Testis (tissue), 2 donors: ENCODE results near the gene FGF12.

Experiments used
- POLR2A ChIP-seq: fragments of 450-650 bp; IDR thresholded peaks from one replicate; pipeline ENCODE4 v1.6.1; 2017; ENCODE audit warnings: antibody characterized with exemption, mild to moderate bottlenecking, moderate library complexity
- TF ChIP-seq, protein P1 (sequence below), 3 experiments: fragments of 450-650 bp in 2 of 3; fragments of 200-600 bp in 1 of 3; sonication (generic) in 1 of 3; IDR thresholded peaks; one replicate each; pipeline ENCODE4 v1.5.1; 2016 to 2019; ENCODE audit warnings: antibody characterized with exemption in 3 of 3, mild to moderate bottlenecking in 2 of 3, moderate library complexity in 1 of 3

DNA sequence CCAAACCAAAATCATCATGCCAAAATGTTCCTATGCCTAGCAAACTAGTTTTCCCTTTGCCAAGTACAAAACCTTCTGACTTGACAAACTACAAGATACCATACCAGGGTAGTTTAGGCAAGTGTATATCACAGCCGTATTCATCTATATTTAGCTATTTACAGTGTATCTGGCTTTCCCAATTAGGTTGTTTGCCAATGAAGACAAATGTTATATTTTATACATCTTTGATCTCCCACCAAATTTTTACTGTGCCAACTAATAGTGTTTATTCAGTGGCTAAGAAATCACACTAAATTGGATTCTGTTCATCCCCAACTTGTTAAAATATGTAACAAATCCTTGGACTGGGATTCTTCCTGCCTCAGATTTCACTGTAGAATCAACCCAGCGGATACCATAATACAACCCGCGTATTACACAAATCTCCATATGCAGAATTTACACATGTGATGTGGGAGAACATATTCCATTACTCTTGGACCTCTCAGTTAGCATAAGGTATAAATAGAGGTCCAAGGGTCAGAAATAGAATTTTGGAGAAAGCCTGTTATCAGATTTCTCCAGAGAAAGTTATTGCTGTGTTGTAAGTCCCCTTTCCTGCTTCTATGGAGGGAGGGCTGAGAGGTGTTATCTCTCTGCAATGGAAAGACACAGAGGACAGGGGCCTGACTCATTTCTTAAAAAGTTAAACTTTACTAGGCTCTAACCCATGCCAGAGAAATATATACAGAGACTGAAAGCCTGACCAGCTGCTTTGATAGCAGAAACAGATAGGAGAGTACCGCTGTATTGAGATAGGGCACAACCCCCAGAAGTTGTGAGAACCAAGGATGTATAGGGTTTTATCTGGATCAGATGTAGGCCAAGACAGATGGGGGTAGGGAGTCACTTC, 467.0 kb downstream of the FGF12 start:
- TF ChIP-seq, protein P1, sequence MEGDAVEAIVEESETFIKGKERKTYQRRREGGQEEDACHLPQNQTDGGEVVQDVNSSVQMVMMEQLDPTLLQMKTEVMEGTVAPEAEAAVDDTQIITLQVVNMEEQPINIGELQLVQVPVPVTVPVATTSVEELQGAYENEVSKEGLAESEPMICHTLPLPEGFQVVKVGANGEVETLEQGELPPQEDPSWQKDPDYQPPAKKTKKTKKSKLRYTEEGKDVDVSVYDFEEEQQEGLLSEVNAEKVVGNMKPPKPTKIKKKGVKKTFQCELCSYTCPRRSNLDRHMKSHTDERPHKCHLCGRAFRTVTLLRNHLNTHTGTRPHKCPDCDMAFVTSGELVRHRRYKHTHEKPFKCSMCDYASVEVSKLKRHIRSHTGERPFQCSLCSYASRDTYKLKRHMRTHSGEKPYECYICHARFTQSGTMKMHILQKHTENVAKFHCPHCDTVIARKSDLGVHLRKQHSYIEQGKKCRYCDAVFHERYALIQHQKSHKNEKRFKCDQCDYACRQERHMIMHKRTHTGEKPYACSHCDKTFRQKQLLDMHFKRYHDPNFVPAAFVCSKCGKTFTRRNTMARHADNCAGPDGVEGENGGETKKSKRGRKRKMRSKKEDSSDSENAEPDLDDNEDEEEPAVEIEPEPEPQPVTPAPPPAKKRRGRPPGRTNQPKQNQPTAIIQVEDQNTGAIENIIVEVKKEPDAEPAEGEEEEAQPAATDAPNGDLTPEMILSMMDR (IDR thresholded peaks at IDR 0.05) = no peak
- no peak for TF ChIP-seq POLR2A
